Smooth muscle cell (in vitro differentiated cells): ENCODE data around the gene GUCA1A. TPM values are rescaled to one million over a fixed set of nuclear protein-coding genes. Genes with fewer than 3 reads are reported as not detected.
"Not testable (repeated sequence)": the region's sequence is repeated elsewhere in the genome, so short reads cannot be mapped to it uniquely, and the experiment has no call there.

ENCODE experiments used
- DNase-seq: peaks from one replicate; lab custom pipeline; 2025; ENCODE audit not compliant: unreplicated experiment; lab: John Stamatoyannopoulos, UW
- H2AFZ ChIP-seq: fragments of 200-600 bp; sonication (generic); 2 replicates; pipeline ENCODE4 v1.6.0; 2016; ENCODE audit warnings: antibody characterized with exemption, low read depth, mild to moderate bottlenecking
- H3F3A ChIP-seq: fragments of 200-600 bp; sonication (generic); 2 replicates; pipeline ENCODE4 v1.6.0; 2017; ENCODE audit warnings: antibody characterized with exemption, low read depth
- H3K27ac ChIP-seq: fragments of 200-600 bp; sonication (generic); 2 replicates; pipeline ENCODE4 v1.5.1; 2016; ENCODE audit warnings: low read depth, mild to moderate bottlenecking
- H3K27me3 ChIP-seq: fragments of 200-600 bp; sonication (generic); 2 replicates; pipeline ENCODE4 v1.6.1; 2016; ENCODE audit warnings: low read depth, mild to moderate bottlenecking
- H3K36me3 ChIP-seq: fragments of 200-600 bp; sonication (generic); 2 replicates; pipeline ENCODE4 v1.5.1; 2016; ENCODE audit warnings: low read depth
- H3K4me1 ChIP-seq: fragments of 200-600 bp; sonication (generic); 2 replicates; pipeline ENCODE4 v1.5.1; 2016; ENCODE audit warnings: low read depth
- H3K4me2 ChIP-seq: fragments of 200-600 bp; sonication (generic); 2 replicates; pipeline ENCODE4 v1.6.0; 2016; ENCODE audit warnings: mild to moderate bottlenecking
- H3K4me3 ChIP-seq: fragments of 200-600 bp; sonication (generic); 2 replicates; pipeline ENCODE4 v1.5.1; 2016; ENCODE audit warnings: mild to moderate bottlenecking
- H3K79me2 ChIP-seq: fragments of 200-600 bp; sonication (generic); 2 replicates; pipeline ENCODE4 v1.6.0; 2016; ENCODE audit warnings: low read depth, mild to moderate bottlenecking
- H3K9ac ChIP-seq: fragments of 200-600 bp; sonication (generic); 2 replicates; pipeline ENCODE4 v1.6.0; 2016; ENCODE audit warnings: low read depth
- H3K9me3 ChIP-seq: fragments of 200-600 bp; sonication (generic); replicated peaks from 2 replicates; pipeline ENCODE4 v1.5.1; 2016; ENCODE audit warnings: low read depth
- H4K20me1 ChIP-seq: fragments of 200-600 bp; sonication (generic); 2 replicates; pipeline ENCODE4 v1.6.0; 2016; ENCODE audit warnings: low read depth
- WGBS: methylation state at CpG from one replicate; pipeline ENCODE4 v1.1.7; 2016; ENCODE audit warnings: low lambda C conversion rate; 5-methylcytosine and 5-hydroxymethylcytosine counted together
- polyA plus RNA-seq: library from polyadenylated mRNA; unstranded; fragments of >200 nt; fragmentation: Nextera tagmentation; extraction: Ambion mirVana; gene quantifications from 2 replicates; pipeline ENCODE4 v1.2.1, GENCODE V29; 2016
- total RNA-seq: library from RNA; depleted of rRNA; stranded (reverse); fragments of >200 nt; gene quantifications from 2 replicates; pipeline ENCODE4 v1.2.3, GENCODE V29; 2014
- TF ChIP-seq, protein P1 (sequence below): fragments of 200-600 bp; sonication (generic); IDR thresholded peaks from 2 replicates; pipeline ENCODE4 v1.5.1; 2017; ENCODE audit warnings: borderline replicate concordance, mild to moderate bottlenecking, antibody characterized with exemption; ENCODE audit not compliant: insufficient read depth, poor library complexity, severe bottlenecking

Gene GUCA1A
- total and polyA plus RNA-seq, 2 experiments from 2014 or later: 1.6 to 7.2 TPM

- no peaks in the 10 kb centered on the region for H4K20me1 ChIP-seq
- H3K4me3 ChIP-seq: no peak overlapping the region
- H3K79me2 ChIP-seq: no peaks in the 10 kb centered on the region
- H3K36me3 ChIP-seq: no peaks in the 10 kb centered on the region
- WGBS: 42% methylated on average over 5 of the region's 5 CpGs
- DNase-seq: no peak
- H3K4me2 ChIP-seq: no peak overlapping the region
- H3K9me3 ChIP-seq: no peaks in the 10 kb centered on the region
- peaks cover 13% of the 10 kb centered on the region for H3K4me1 ChIP-seq
- H2AFZ ChIP-seq: no peak overlapping the region
- no peaks in the 10 kb centered on the region for H3F3A ChIP-seq
- no peak overlapping the region for H3K9ac ChIP-seq
- H3K27ac ChIP-seq: peak overlapping the region; percentile 53
- TF ChIP-seq, protein P1, sequence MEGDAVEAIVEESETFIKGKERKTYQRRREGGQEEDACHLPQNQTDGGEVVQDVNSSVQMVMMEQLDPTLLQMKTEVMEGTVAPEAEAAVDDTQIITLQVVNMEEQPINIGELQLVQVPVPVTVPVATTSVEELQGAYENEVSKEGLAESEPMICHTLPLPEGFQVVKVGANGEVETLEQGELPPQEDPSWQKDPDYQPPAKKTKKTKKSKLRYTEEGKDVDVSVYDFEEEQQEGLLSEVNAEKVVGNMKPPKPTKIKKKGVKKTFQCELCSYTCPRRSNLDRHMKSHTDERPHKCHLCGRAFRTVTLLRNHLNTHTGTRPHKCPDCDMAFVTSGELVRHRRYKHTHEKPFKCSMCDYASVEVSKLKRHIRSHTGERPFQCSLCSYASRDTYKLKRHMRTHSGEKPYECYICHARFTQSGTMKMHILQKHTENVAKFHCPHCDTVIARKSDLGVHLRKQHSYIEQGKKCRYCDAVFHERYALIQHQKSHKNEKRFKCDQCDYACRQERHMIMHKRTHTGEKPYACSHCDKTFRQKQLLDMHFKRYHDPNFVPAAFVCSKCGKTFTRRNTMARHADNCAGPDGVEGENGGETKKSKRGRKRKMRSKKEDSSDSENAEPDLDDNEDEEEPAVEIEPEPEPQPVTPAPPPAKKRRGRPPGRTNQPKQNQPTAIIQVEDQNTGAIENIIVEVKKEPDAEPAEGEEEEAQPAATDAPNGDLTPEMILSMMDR: no peak
- no peaks in the 10 kb centered on the region for H3K27me3 ChIP-seq
Measured at GRCh38 chr6:42190554-42191183, 17.5 kb downstream of the GUCA1A start.

GRCh38 chr6:42192385-42192784 lies 19.2 kb downstream of the GUCA1A start:
- not testable (repeated sequence) for H4K20me1 ChIP-seq, H3K36me3 ChIP-seq, H3K27me3 ChIP-seq, H2AFZ ChIP-seq, H3K9me3 ChIP-seq, H3K79me2 ChIP-seq, H3K4me3 ChIP-seq, H3K4me2 ChIP-seq, H3K9ac ChIP-seq, DNase-seq, H3K27ac ChIP-seq, H3F3A ChIP-seq
- H3K4me1 ChIP-seq: peaks cover 13% of the 10 kb centered on the region
- 95% methylated on average over 5 of the region's 5 CpGs for WGBS

DNA sequence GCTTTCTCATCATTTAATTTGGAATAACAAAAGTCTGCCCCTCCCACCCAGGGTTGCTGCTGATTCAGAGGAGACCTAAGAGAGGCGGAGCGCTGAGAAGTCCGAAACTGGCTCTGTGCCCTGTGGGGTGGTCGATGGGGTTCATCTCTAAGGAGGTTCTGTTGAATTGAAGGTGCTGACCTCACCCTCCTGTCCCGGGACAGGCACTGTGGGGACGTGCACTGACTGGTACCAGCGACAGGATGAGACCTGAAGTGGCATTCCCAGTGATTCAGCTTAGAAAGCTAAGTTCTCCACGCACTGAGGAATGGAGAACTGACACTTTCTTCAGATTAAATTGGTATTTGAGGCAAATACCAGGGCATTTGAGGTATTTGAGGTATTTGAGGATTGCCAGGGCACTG lies 20.3 kb downstream of the GUCA1A start:
- no peaks in the 10 kb centered on the region for H3K79me2 ChIP-seq
- H3F3A ChIP-seq: peaks cover 6% of the 10 kb centered on the region
- no peaks in the 10 kb centered on the region for H3K9me3 ChIP-seq
- DNase-seq: no peak
- no peak overlapping the region for H3K9ac ChIP-seq
- no peak overlapping the region for H2AFZ ChIP-seq
- H3K36me3 ChIP-seq: no peaks in the 10 kb centered on the region
- TF ChIP-seq, protein P1: no peak
- no peak overlapping the region for H3K4me3 ChIP-seq
- H3K27ac ChIP-seq: peak overlapping the region; percentile 6
- WGBS: 8% methylated on average over 8 of the region's 8 CpGs
- H3K4me2 ChIP-seq: peak overlapping the region; percentile 79
- no peaks in the 10 kb centered on the region for H4K20me1 ChIP-seq
- no peaks in the 10 kb centered on the region for H3K27me3 ChIP-seq
- peaks cover 13% of the 10 kb centered on the region for H3K4me1 ChIP-seq

GRCh38 chr6:42194056-42194455 lies 20.9 kb downstream of the GUCA1A start:
- TF ChIP-seq, protein P1: no peak
- WGBS: 95% methylated on average over 5 of the region's 5 CpGs

More at GRCh38 chr6:42194056-42194455, 20.9 kb downstream of the GUCA1A start:
- no peak for DNase-seq
- Histone ChIP-seq H3K4me2 (no peak overlapping the region), H3K4me3 (no peak overlapping the region), H3K36me3 (no peaks in the 10 kb centered on the region), H2AFZ (no peak overlapping the region), H3K79me2 (no peaks in the 10 kb centered on the region), H3K9me3 (no peaks in the 10 kb centered on the region), H3F3A (peaks cover 12% of the 10 kb centered on the region), H3K4me1 (peaks cover 13% of the 10 kb centered on the region), H3K27me3 (no peaks in the 10 kb centered on the region), H3K27ac (peak overlapping the region; percentile 6), H3K9ac (no peak overlapping the region), H4K20me1 (no peaks in the 10 kb centered on the region)
